Myocyte (in vitro differentiated cells): Measurements from ENCODE around the gene ARRB1. TPM values are rescaled to one million over a fixed set of nuclear protein-coding genes. Genes with fewer than 3 reads are reported as not detected.

ENCODE experiments used
- DNase-seq: peaks from one replicate; pipeline ENCODE4 v3.0.0-alpha.2; 2012; ENCODE audit warnings: low read depth
- total RNA-seq: library from RNA; depleted of rRNA; stranded (reverse); fragments of >200 nt; gene quantifications from 2 replicates; pipeline ENCODE4 v1.2.3, GENCODE V29; 2014

The ARRB1 gene
- total RNA-seq, 1 donor from 2014 or later = 17.2 TPM

- no peak for DNase-seq
These were observed 90.9 kb downstream of the ARRB1 start for GRCh38 chr11:75260396-75261170.

GRCh38 chr11:75254326-75254725 lies 97.1 kb downstream of the ARRB1 start:
- no peak for DNase-seq

- DNase-seq = no peak
These were observed 101.8 kb downstream of the ARRB1 start for GRCh38 chr11:75249704-75250103.

GRCh38 chr11:75248924-75249256 lies 102.6 kb downstream of the ARRB1 start:
- DNase-seq = no peak

GRCh38 chr11:75246671-75247350 lies 104.7 kb downstream of the ARRB1 start:
- no peak for DNase-seq

- no peak for DNase-seq
These were observed 105.3 kb downstream of the ARRB1 start for GRCh38 chr11:75246006-75246670.

- no peak for DNase-seq
These were observed 106.0 kb downstream of the ARRB1 start for GRCh38 chr11:75245356-75246005.

- no peak for DNase-seq
These were observed 107.2 kb downstream of the ARRB1 start for GRCh38 chr11:75244052-75244814.

GRCh38 chr11:75242722-75243600 lies 108.5 kb downstream of the ARRB1 start:
- DNase-seq = no peak

- no peak for DNase-seq
These were observed 109.4 kb downstream of the ARRB1 start for GRCh38 chr11:75241906-75242644.

GRCh38 chr11:75241036-75241905 lies 110.2 kb downstream of the ARRB1 start:
- peak; percentile 69 for DNase-seq

GRCh38 chr11:75240311-75241035 lies 111.0 kb downstream of the ARRB1 start, which contains the start of gene TPBGL:
Gene TPBGL (plus strand): TSS chr11:75240774. CDS start chr11:75241050, 276 bp downstream.
- no peak for DNase-seq

- no peak for DNase-seq
These were observed 111.8 kb downstream of the ARRB1 start for GRCh38 chr11:75239531-75240290.

- no peak for DNase-seq
These were observed 112.6 kb downstream of the ARRB1 start for GRCh38 chr11:75238595-75239440.

- DNase-seq = no peak
These were observed 114.4 kb downstream of the ARRB1 start for GRCh38 chr11:75237050-75237449.

GRCh38 chr11:75236062-75236461 lies 115.4 kb downstream of the ARRB1 start:
- DNase-seq = no peak
